Astrocyte of the hippocampus (primary cell): ENCODE results near the gene RAB8B.
A peak's percentile ranks its signal among the peaks of the same experiment; 100 is the strongest.

Experiments
- DNase-seq: peaks from one replicate; pipeline ENCODE4 v3.0.0; 2011; ENCODE audit warnings: low read depth, low spot score

Gene RAB8B

GRCh38 chr15:63188926-63189871 lies at the start of gene RAB8B:
Gene RAB8B, plus strand, starts transcription at chr15:63189606. Its CDS starts 19 bp downstream, at chr15:63189625.
- DNase-seq: peak; percentile 99

- no peak for DNase-seq
Measured at GRCh38 chr15:63140936-63141335, 48.5 kb upstream of the RAB8B start.

GRCh38 chr15:63145426-63145825 lies 44.0 kb upstream of the RAB8B start:
- no peak for DNase-seq

- no peak for DNase-seq
Measured at GRCh38 chr15:63146684-63147083, 42.7 kb upstream of the RAB8B start.

- no peak for DNase-seq
Measured at GRCh38 chr15:63151665-63152064, 37.7 kb upstream of the RAB8B start.

GRCh38 chr15:63155486-63155885 lies 33.9 kb upstream of the RAB8B start:
- DNase-seq: no peak

GRCh38 chr15:63156086-63156710 lies 33.2 kb upstream of the RAB8B start:
- DNase-seq: peak; percentile 21

- peak; percentile 59 for DNase-seq
Measured at GRCh38 chr15:63156755-63157117, 32.7 kb upstream of the RAB8B start.

- peak; percentile 96 for DNase-seq
Measured at GRCh38 chr15:63157118-63157843, 32.1 kb upstream of the RAB8B start, which contains the start of gene RPS27L. Gene RPS27L, minus strand, starts transcription at chr15:63157477. Its CDS starts 72 bp downstream, at chr15:63157405.

- peak; percentile 88 for DNase-seq
Measured at GRCh38 chr15:63157891-63158431, 31.4 kb upstream of the RAB8B start.

GRCh38 chr15:63160638-63161037 lies 28.8 kb upstream of the RAB8B start:
- no peak for DNase-seq

- no peak for DNase-seq
Measured at GRCh38 chr15:63163217-63163616, 26.2 kb upstream of the RAB8B start.

- no peak for DNase-seq
Measured at GRCh38 chr15:63165166-63165859, 24.1 kb upstream of the RAB8B start.

GRCh38 chr15:63166219-63166618 lies 23.2 kb upstream of the RAB8B start:
- no peak for DNase-seq

GRCh38 chr15:63169788-63170187 lies 19.6 kb upstream of the RAB8B start:
- no peak for DNase-seq

GRCh38 chr15:63172376-63172775 lies 17.0 kb upstream of the RAB8B start:
- DNase-seq: no peak

- DNase-seq: peak; percentile 46
Measured at GRCh38 chr15:63172851-63173451, 16.5 kb upstream of the RAB8B start.

GRCh38 chr15:63176302-63176701 lies 13.1 kb upstream of the RAB8B start:
- no peak for DNase-seq

GRCh38 chr15:63178034-63178433 lies 11.4 kb upstream of the RAB8B start:
- no peak for DNase-seq

GRCh38 chr15:63180746-63181145 lies 8.7 kb upstream of the RAB8B start:
- DNase-seq: no peak

GRCh38 chr15:63181648-63182047 lies 7.8 kb upstream of the RAB8B start:
- no peak for DNase-seq
